HG03460 (cell line): ENCODE results near the gene SLC4A11.

ENCODE experiments used
- ATAC-seq: cut with Tn5 transposase; IDR thresholded peaks from one replicate; pipeline ENCODE4 v1.9.1; 2021; ENCODE audit not compliant: unreplicated experiment

Gene SLC4A11

DNA sequence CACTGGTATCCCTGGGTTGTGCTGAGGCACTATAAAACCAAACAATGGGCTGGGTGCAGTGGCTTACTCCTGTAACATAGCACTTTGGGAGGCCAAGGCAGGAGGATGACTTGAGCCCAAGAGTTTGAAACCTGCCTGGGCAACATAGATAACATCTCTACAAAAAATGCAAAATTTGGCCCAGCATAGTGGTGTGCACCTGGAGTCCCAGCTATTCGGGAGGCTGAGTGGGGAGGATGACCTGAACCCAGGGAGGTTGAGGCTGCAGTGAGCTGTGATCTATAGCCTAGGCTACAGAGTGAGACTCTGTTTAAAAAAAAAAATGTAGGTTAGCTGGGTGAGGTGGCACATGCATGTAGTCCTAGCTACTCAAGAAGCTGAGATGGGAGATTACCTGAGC lies 7.7 kb upstream of the SLC4A11 start:
- no peak for ATAC-seq

GRCh38 chr20:3245711-3246110 lies 6.7 kb upstream of the SLC4A11 start:
- no peak for ATAC-seq

DNA sequence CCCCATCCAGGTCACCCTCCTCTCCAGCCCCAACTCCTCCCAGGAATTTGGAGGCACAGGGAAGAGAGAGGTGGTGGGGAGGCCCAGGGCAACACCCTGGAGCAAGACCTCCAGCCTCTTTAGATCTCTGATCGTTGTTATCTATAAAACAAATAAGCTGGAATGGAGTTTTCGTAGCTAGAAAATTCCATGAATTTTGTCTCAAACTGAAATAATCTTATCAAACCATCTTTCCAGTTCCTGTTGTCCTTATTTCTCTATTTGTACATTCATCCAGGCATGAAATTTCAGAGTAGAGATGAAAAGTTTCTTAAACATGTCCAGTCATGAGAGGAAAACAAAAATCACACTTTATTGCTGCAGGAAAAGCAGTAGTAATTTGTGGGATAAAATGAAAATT lies 6.2 kb upstream of the SLC4A11 start:
- no peak for ATAC-seq

DNA sequence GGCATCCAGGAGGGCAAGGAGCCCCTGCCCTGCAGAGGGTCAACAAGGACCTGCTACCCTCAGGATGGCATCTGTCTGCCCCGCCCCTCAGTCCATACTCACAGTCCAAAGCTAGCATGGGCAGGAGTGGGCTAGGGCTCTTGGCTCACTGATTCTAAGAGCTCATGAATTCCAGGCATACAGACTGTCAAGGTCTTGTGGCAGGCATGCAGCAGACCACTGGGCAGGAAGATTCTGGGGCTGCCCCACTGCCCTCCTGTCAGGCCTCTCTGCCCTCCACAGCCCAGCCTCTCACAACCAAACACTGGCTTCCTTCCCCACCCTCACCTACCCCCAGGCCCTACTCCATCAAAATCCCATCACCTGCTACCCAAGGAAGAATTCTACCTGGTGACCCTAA lies 5.6 kb upstream of the SLC4A11 start:
- ATAC-seq: no peak

GRCh38 chr20:3243718-3244358 lies 4.8 kb upstream of the SLC4A11 start:
- no peak for ATAC-seq

DNA sequence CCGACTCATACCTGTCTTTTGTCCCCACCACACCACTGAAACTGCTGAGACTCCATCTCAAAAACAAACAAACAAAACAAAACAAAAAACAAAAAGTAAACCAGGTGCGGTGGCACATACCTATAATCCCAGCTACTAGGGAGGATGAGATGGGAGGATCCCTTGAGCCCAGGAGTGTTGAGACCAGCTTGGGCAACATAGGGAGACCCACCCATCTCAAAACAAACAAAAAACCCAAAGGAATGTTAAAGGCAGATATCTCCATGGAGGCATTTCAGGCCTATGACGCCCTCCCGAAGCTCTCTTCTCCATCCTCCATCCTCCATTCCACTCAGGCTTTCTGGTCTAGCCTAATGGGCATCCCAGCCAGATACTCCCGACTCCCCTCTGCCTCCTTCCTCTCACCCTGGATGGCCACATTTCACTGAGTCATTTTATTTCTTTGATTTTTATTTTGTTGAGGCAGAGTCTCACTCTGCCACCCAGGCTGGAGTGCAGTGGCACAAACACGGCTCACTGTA lies 3.2 kb upstream of the SLC4A11 start:
- no peak for ATAC-seq

- ATAC-seq: no peak
These were observed 1.9 kb upstream of the SLC4A11 start for GRCh38 chr20:3240776-3241363.

DNA sequence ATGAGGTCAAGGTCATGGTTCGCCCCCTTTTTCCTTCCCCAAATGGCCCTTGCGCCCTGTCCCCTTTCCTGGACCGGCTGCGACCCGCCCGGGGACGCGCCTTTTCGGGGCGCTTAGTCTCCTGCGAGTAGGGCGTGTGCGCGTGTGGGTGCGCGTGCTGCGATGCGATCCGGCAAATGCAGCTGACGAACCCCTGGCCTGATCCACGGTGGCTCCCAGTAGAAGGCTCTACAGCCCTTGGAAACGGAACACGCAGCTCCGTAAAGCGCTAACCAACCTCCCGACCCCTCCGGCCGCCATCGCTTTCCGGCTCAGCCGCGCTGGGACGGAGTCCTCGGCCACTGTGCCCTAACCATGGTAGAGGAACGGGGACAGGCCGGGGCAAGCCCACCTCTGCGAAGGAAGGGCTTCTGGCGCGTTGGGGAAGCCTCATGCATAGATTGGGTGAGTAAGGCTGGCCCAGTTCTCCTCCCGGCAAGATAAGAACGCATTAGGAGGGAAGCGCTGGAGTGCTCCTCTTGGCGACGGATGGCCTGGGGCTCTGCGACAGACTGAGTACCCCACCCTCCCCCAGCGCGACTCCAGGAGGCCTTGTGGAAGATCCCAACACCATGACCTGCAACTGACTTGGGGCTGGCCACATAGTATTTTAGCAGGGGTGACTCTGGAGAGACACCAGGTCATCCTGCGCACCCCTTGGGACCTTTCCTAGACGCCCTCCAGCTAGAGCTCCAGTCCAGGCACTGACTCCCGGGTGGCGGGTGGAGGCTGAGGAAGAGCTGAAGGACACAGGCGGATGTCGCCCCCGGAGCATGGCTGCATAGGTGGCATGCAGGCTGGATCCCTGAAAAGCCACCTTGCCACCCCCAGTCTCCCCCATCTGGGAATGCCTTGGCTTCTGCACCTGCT lies 1.1 kb upstream of the SLC4A11 start:
- no peak for ATAC-seq

DNA sequence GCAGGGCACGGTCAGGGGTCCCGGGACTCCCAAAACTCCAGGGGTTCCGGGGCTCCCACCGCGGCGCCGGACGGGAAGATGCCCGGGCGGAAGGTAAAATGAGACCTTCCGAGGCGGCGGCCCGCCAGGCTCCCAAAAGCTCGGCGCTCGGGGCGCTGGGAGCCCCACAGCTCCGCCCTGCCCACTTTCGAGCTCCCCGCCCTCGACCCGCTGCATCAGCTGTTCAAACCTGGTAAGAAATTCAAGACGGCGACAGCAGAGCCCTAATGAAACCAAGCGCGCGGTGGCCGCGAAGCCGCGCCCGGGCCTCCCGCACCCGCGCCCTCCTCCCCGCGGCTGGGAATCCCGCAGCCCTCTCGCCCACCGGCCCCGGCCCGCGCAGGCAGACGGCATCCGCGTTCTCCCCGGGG lies 369 bp downstream of the SLC4A11 start:
- ATAC-seq: no peak

GRCh38 chr20:3237958-3238615 lies 903 bp downstream of the SLC4A11 start:
- no peak for ATAC-seq

GRCh38 chr20:3237011-3237957 lies 1.7 kb downstream of the SLC4A11 start:
- no peak for ATAC-seq

DNA sequence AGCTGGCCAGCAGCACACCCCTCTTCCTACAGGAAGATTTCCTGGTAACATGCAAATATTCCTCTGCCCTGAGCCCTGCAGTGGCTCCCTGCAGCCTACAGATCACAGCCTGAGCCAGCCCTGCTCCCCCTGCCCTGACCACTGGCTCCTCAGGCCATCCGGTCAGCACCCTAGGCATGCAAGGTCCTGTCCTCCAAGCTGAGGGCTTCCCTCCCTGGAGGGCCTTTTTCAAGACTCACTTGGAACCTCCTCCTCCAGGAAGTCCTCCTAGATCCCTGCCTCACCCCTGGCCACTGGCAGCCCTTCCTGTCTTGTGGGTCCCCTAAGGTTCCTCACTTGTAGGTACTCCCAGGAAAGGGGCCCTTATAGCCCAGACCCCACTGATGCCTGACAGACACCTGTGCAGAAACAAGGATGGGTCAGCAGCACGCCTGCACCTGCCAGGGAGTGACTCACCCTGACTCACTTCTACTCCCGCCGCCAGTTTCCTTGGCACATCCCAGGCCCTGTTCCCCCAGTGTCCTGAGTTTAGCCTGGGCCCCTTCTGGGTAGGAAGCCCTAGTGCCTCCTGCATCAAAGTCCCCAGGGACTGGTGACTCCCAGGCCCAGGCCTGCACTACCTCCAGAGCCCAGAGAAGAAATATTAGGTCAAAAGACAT lies 3.2 kb downstream of the SLC4A11 start:
- no peak for ATAC-seq

GRCh38 chr20:3233991-3234498 lies 4.9 kb downstream of the SLC4A11 start:
- no peak for ATAC-seq

DNA sequence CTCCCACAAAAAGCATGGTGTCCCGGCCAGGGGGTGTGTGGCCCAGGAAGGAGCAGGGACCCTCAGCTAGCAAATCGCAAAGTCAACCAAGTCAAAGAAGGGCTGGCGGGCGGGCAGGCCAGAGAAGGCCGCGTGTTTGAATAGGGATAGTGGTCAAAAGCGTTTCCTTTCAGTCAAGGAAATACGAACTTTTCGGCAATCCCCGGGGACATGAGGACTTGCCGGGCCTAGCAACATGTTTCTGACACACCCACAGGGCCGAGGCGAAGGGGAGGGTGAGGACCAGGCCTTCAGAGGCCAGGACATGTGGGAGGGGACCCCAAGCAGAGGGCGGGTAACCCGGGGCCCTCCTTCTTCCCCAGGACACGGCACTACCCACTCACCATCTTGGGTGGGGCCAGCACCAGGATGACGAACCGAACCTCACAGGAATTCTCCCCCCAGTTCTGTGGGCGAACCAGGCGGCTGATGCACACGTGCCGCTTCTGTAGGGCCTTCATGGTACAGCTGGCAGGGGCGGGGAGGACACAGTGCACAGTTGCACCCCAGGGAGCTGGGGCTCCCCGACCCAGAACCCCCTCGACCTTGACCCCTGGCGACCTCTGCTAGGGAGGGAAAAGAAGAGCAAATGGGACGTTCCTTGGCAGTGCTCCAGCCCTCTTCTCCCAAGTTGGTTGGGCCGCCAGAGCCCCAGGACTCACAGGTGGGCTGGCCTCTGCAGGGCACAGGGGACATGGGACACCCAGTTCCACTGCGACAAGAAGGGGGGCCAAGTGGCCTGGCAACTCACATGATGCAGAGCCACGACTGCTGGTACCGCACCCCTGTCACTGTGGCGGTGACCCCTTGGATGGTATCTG lies 5.6 kb downstream of the SLC4A11 start:
- no peak for ATAC-seq

DNA sequence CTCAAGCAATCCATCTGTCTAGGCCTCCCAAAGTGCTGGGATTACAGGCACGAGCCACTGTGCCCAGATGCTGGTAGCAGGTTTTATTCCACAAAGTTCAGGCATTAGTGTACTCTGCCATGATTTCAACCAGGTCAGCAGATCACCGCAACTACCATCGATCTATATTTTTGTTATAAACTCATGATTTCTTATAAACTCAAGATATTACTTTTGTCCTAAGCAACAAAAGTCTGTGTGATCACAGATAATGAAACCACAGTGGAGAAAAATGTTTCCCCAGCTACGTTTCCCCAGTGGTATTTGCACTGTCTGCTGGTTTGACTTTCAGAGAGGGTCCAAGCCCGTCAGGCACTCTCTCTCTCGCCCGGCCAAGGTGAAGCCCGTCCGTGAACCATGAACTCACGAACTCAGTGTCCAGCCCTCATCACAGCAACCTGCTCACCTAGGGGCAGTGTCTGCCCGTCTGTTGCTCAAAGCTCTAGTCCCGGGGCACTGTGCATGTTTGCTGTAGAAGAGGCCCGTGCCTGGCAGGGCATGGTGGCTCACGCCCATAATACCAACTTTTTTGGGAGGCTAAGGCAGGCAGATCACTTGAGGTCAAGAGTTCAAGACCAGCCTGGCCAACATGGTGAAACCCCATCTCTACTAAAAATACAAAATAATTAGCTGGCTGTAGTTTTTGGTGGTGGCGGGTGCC lies 7.0 kb downstream of the SLC4A11 start:
- no peak for ATAC-seq

DNA sequence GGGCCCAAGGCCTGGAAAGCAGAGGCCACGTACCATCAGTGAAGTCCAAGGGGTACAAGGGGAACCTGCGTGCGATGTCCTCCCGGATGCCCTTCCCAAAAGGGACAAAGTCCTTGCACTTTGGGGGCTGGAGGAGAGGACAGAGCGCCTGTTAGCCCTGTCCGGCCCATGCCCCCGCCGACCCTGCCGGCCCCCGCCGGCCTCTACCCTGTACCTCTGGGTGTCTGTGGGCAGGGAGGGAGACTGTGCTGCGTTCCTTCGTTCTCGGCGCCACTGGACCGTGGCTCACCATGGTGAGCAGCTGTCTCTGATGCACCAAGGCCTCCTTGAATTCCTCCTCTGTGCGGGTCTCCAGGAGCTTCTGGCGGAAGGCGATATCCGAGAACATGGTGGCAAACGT lies 7.9 kb downstream of the SLC4A11 start:
- ATAC-seq: no peak

DNA sequence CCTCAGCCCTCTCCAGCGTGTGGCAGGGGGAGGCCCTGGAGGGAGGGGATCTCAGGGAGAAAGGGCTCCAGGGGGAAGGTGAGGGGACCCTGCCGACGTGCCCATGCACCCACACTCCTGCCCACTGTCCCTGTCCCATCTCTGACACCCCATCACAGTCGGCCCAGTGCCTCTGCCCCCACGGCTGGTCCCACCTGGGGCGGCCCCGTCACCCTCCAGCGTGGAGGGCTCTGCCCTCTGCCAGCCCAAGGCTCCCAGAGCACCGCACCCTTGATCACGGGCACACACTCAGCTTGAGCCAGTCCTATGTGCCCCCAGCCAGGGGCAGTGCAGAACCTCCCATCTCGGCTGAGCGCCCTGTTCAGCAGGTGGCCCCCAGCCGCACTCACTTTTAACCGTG lies 9.2 kb downstream of the SLC4A11 start:
- ATAC-seq: no peak

- ATAC-seq: no peak
These were observed 9.8 kb downstream of the SLC4A11 start for GRCh38 chr20:3229158-3229557.
